GM19035 (cell line): Measurements from ENCODE around the gene SLC39A9.

Experiments used
- ATAC-seq: cut with Tn5 transposase; IDR thresholded peaks from one replicate; pipeline ENCODE4 v1.9.1; 2021; ENCODE audit not compliant: unreplicated experiment

Gene SLC39A9

DNA sequence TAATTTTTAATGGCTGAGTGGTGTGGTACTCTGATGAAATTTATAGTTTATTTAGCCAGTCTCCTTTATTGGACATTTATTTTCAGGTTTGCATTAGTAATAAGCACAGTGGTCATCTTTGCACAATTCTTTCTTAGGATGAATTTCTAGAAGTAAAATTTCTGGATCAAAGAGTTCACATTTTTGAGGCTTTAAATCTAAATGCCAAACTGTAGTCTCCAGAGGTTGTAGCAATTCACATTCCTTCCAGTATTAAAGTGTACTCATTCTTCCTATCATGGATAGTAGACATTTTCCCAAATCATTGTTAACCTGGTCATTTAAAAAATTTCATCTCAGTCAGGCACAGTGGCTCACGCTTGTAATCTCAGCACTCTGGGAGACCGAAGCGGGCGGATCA is 24.8 kb downstream of the SLC39A9 start:
- ATAC-seq, result no peak

DNA sequence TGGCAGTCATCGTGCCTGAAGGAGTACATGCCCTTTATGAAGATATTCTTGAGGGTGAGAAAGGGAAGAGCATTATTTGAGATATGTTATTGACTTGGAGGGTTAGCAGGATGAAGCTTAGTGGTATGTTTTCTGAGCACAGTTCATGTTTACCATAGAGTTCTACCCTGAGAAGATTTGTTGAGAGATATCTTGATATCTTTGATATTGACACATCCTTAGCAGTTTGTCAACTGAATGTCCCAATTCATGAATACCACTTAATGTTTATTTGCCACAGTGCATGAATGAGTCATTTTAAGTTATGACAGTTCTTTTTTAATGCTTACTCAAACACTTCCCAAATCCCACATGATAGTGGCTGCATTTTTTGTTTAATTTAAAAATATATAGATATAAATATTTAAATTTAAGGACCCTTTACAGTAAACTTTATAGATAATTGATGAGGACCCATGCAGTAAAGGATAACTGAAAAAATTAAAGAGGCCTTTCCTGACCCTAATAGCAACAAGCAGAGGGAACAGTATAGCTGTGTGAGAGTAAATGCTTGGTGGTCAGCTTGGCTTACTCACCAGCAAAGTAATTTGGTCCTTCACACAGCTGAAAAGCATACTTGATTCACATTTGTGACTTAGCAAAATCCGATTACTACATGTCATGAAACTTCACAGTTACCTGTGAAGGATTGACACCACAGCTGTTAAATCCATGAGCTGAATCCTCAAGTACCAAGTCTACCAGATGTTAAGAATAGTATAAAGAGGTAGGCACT is 25.8 kb downstream of the SLC39A9 start:
- no peak for ATAC-seq

- no peak for ATAC-seq
These were observed 29.1 kb downstream of the SLC39A9 start for GRCh38 chr14:69427596-69427995.

GRCh38 chr14:69428289-69428998 is 30.0 kb downstream of the SLC39A9 start:
- no peak for ATAC-seq

DNA sequence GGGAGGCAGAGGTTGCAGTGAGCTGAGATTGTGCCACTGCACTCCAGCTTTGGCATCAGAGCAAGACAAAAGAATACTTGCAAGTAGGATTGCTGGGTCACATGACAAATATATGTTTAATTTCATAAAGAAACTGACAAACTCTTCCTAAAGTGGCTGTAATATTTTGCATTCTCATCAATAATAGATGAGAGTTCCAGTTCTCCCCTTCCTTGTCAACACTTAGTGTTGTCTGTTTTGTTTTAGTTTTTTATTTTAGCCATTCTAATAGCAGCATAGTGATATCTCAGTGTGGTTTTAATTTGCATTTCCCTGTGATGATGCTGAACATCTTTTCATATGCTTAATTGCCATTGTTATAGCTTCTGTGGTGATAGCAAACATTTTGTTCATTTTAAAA is 31.2 kb downstream of the SLC39A9 start:
- ATAC-seq, result no peak

DNA sequence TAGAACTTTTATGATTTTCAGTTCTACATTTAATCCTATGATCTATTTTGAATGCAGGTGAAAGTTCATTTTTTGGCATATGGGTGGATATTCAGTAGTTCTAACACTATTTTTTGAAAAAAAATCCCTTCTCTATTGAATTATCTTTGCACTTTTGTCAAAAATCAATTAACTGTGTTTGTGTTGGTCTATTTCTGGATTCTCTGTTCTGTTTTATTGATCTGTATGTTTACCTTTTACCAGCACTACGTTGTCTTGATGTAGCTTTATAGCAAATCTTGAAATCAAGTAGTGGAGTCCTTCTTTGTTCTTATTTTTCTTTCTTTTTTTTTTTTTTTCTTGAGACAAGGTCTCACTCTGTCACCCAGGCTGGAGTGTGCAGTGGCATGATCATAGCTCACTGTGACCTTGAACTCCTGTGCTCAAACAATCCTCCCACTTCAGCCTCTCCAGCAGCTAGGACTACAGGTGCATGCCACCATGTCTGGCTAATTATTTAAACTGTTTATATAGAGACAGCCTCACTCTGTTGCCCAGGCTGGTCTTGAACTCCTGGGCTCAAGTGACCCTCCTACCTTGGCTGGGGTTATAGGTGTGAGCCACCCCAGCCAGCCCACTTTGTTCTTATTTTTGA is 31.9 kb downstream of the SLC39A9 start:
- no peak for ATAC-seq

DNA sequence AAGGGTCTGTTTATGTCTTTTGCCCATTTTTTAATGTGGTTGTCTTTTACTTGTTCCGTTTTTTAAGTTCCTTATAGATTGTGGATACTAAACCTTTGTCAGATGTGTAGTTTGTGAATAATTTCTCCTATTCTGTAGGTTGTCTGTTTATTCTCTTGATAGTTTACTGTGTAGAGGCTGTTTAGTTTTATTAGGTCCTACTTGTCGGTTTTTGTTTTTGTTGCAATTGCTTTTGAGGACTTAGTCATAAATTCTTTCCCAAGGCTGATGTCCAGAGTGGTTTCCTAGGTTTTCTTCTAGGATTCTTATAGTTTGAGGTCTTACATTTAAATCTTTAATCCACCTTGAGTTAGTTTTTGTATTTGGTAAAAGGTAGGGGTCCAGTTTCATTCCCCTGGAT is 33.9 kb downstream of the SLC39A9 start:
- ATAC-seq, result no peak

GRCh38 chr14:69439521-69440270 is 41.2 kb downstream of the SLC39A9 start:
- ATAC-seq, result no peak

- ATAC-seq, result no peak
These were observed 43.5 kb downstream of the SLC39A9 start for GRCh38 chr14:69441948-69442347.

DNA sequence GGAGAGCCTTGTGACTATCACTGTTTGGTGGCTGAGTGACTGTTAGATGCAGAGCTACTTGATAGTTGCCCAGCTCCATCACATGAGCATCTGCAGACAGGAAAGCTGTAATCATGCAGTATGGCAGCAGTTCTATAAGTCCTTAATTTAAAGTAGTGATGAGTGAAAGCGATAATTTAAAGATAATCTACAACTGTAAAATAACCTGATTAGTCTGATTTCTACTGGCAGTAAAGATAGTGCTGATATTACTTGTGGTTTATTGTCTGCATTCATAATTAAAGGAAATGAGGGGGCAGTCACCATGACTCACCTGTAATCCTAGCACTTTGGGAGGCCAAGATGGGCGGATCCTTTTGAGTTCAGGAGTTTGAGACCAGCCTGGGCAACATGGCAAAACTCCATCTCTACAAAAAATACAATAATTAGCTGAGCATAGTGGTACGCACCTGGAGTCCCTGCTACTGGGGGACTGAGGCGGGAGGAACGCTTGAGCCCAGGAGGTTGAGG is 44.9 kb downstream of the SLC39A9 start:
- ATAC-seq, result no peak

DNA sequence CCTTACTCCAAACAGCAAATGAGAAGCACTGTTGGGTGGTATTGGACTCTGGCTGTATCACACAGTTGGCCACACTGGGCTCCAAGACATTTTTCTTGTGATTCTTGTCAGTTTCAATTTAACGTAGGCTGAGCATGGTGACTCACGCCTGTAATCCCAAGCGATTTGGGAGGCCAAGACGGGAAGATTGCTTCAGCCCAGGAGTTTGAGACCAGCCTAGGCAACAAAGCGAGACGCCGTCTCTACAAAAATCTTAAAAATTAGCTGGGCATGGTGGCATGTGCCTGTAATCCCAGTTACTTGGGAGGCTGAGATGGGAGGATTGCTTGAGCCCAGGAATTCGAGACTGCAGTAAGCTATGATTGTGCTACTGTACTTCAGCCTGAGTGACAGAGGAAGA is 50.7 kb downstream of the SLC39A9 start:
- ATAC-seq, result no peak

DNA sequence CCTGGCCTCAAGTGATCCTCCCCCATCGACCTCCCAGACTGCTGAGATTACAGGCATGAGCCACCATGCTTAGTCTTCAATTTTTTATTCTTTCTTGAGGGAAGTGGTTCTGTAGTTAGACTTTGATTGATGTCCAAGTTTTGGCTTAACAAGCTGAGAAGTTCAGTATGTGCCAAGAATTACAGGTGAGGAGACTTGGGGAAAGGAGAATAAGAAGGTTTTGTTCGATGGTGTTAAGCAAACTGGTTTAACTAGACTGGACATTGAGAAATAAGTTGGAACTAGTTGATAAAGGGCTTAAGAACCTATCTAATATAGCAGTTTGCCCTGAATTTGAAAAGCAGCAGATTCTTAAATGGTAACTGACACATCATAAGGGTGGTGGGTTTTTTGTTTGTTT is 53.4 kb downstream of the SLC39A9 start:
- no peak for ATAC-seq

GRCh38 chr14:69458350-69458749 is 59.9 kb downstream of the SLC39A9 start:
- ATAC-seq, result no peak

DNA sequence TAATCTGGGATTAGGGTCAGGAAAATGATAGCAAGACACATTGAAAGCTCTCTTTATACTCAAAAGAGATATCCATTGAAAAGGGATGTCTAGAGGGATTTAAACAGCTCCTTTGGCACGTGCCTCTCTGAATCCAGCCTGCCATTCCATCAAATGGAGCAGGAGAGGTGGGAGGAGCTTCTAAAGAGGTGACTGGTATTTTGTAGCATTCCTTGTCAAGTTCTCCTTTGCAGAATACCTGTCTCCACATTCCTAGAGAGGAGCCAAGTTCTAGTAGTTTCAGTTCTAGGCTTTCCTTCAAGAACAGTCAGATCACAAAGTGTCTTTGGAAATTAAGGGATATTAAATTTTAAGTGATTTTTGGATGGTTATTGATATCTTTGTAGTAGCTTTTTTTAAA is 60.6 kb downstream of the SLC39A9 start:
- ATAC-seq, result no peak

GRCh38 chr14:69460093-69460701 is 61.7 kb downstream of the SLC39A9 start:
- ATAC-seq, result no peak

DNA sequence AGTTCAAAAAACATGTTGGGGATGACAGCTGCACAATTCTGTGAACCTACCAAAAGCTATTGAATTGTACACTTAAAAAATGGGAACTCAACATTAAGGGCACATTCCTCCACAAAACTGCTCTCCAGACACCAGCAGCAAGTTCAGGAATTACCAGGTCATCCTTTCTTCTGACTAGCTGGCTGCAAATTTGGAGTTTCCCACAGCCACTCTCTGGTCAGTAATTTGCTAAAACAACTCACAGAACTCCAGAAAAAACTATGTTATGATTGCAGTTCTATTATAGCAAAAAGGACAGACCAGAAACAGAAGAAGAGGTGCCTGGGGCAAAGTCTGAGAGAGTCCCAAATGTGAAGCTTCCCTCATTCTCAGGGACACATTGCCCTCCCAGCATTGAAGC is 65.9 kb downstream of the SLC39A9 start:
- no peak for ATAC-seq

GRCh38 chr14:69464829-69465228 is 66.3 kb downstream of the SLC39A9 start:
- ATAC-seq, result no peak

GRCh38 chr14:69468949-69469348 is 70.5 kb downstream of the SLC39A9 start:
- ATAC-seq, result no peak

- ATAC-seq, result no peak
These were observed 72.9 kb downstream of the SLC39A9 start for GRCh38 chr14:69471436-69471835.

- no peak for ATAC-seq
These were observed 73.4 kb downstream of the SLC39A9 start for GRCh38 chr14:69471916-69472315.

- no peak for ATAC-seq
These were observed 74.8 kb downstream of the SLC39A9 start for GRCh38 chr14:69473260-69473659.
